SK-N-SH (cell line): ENCODE data around the gene SNRNP200. TPM values are rescaled to one million over a fixed set of nuclear protein-coding genes. Genes with fewer than 3 reads are reported as not detected.
A peak's percentile ranks its signal among the peaks of the same experiment; 100 is the strongest.

ENCODE experiments used
- CTCF ChIA-PET: fragments of 300-600, 350-600 bp; formaldehyde crosslinking; extraction: SDS; loops from one replicate; lab custom pipeline; 2021; lab: Yijun Ruan, JAX
- POLR2A ChIA-PET: fragments of 350-600 bp; sonication (Branson Sonifier 250); formaldehyde crosslinking; extraction: SDS; loops from one replicate; lab custom pipeline; 2020; ENCODE audit warnings: antibody characterized with exemption, inconsistent platforms; lab: Yijun Ruan, JAX
- DNase-seq: peaks from one replicate; pipeline ENCODE4 v3.0.0; 2012
- H2AFZ ChIP-seq: fragments of 200-600 bp; sonication (generic); 2 replicates; pipeline ENCODE4 v1.8.1; 2016; ENCODE audit warnings: antibody characterized with exemption, mild to moderate bottlenecking, low read depth
- H3F3A ChIP-seq: fragments of 200-600 bp; sonication (generic); replicated peaks from 2 replicates; pipeline ENCODE3; 2016; ENCODE audit warnings: antibody characterized with exemption, mild to moderate bottlenecking; ENCODE audit not compliant: insufficient read depth
- H3K27ac ChIP-seq, 2 experiments: fragments of 200-500 bp in 1 of 2; fragments of 200-600 bp in 1 of 2; sonication (Bioruptor generic) in 1 of 2; sonication (generic), shearing (Covaris generic) in 1 of 2; 2 replicates each; pipeline versions ENCODE4 v1.5.1 to v1.6.1; 2014 to 2016; ENCODE audit warnings: low read depth in 2 of 2, inconsistent platforms in 1 of 2, low read length in 1 of 2, mild to moderate bottlenecking in 1 of 2, mixed read lengths in 1 of 2
- H3K27me3 ChIP-seq: fragments of 200-600 bp; sonication (generic), shearing (Covaris generic); 2 replicates; pipeline ENCODE4 v1.6.1; 2016; ENCODE audit warnings: mixed run types; ENCODE audit not compliant: insufficient read depth
- H3K36me3 ChIP-seq, 2 experiments: fragments of 200-500 bp in 1 of 2; fragments of 200-600 bp in 1 of 2; sonication (Bioruptor generic) in 1 of 2; sonication (generic) in 1 of 2; replicated peaks in 1 of 2; 2 replicates each; pipeline versions ENCODE3 to v1.5.1; 2014 to 2016; ENCODE audit warnings: low read length in 1 of 2, mild to moderate bottlenecking in 1 of 2; ENCODE audit not compliant: insufficient read depth in 2 of 2, control insufficient read depth in 1 of 2
- H3K4me1 ChIP-seq, 2 experiments: fragments of 200-500 bp in 1 of 2; fragments of 200-600 bp in 1 of 2; sonication (Bioruptor generic) in 1 of 2; sonication (generic), shearing (Covaris generic) in 1 of 2; 2 replicates each; pipeline versions ENCODE4 v1.5.1 to v1.6.1; 2014 to 2016; ENCODE audit warnings: low read depth in 1 of 2, low read length in 1 of 2, mixed run types in 1 of 2; ENCODE audit not compliant: insufficient read depth in 2 of 2, control insufficient read depth in 1 of 2
- H3K4me2 ChIP-seq: fragments of 200-600 bp; sonication (generic), shearing (Covaris generic); 2 replicates; pipeline ENCODE4 v1.6.1; 2017; ENCODE audit warnings: mixed run types
- H3K4me3 ChIP-seq, 2 experiments: fragments of 200-500 bp in 1 of 2; fragments of 200-600 bp in 1 of 2; sonication (Bioruptor generic) in 1 of 2; sonication (generic), shearing (Covaris generic) in 1 of 2; 2 replicates each; pipeline versions ENCODE4 v1.5.1 to v1.8.1; 2014 to 2016; ENCODE audit warnings: low read depth in 2 of 2, inconsistent platforms in 1 of 2, low read length in 1 of 2, mild to moderate bottlenecking in 1 of 2, mixed read lengths in 1 of 2, moderate library complexity in 1 of 2
- H3K79me2 ChIP-seq: fragments of 200-600 bp; sonication (generic); 2 replicates; pipeline ENCODE4 v1.8.1; 2017; ENCODE audit warnings: mild to moderate bottlenecking; ENCODE audit not compliant: insufficient read depth
- H3K9ac ChIP-seq: fragments of 200-600 bp; sonication (generic); 2 replicates; pipeline ENCODE4 v1.6.1; 2017; ENCODE audit warnings: mixed run types
- H3K9me2 ChIP-seq: fragments of 200-600 bp; sonication (generic); 2 replicates; pipeline ENCODE4 v1.6.1; 2017; ENCODE audit warnings: mixed run types
- H3K9me3 ChIP-seq: fragments of 200-600 bp; sonication (generic); 2 replicates; pipeline ENCODE4 v1.6.1; 2017; ENCODE audit warnings: mixed run types, mild to moderate bottlenecking, moderate library complexity
- H4K20me1 ChIP-seq: fragments of 200-600 bp; sonication (generic); 2 replicates; pipeline ENCODE4 v1.6.1; 2017; ENCODE audit warnings: mild to moderate bottlenecking, mixed run types; ENCODE audit not compliant: insufficient read depth
- MEF2A ChIP-seq: IDR thresholded peaks from 2 replicates; pipeline ENCODE4 v1.4.0; 2012; ENCODE audit warnings: low read depth, borderline replicate concordance
- NRF1 ChIP-seq: IDR thresholded peaks from 2 replicates; pipeline ENCODE4 v1.6.1; 2012; ENCODE audit warnings: low read depth, mild to moderate bottlenecking, low read length
- SIN3A ChIP-seq: IDR thresholded peaks from 2 replicates; pipeline ENCODE4 v1.6.1; 2012; ENCODE audit warnings: low read depth, mild to moderate bottlenecking, low read length, moderate library complexity, borderline replicate concordance
- ZBTB33 ChIP-seq: IDR thresholded peaks from 2 replicates; pipeline ENCODE4 v1.4.0; 2012; ENCODE audit warnings: low read depth, borderline replicate concordance
- WGBS: methylation state at CpG from one replicate; pipeline ENCODE4 v1.1.6; 2017; ENCODE audit warnings: low lambda C conversion rate; 5-methylcytosine and 5-hydroxymethylcytosine counted together
- polyA plus RNA-seq, 3 experiments: library from polyadenylated mRNA; depleted of rRNA; stranded (reverse); fragments of >200 nt; gene quantifications; 2 replicates each; pipeline ENCODE4 v1.2.3, GENCODE V29; 2012

SNRNP200 gene
- polyA plus RNA-seq, 1 of the 3 experiments (the other 2 are of a cell fraction), result 165 TPM

- 80% methylated on average over 5 of the region's 5 CpGs for WGBS
- peaks cover 15 to 18% of the 10 kb centered on the region in 2 experiments for H3K4me1 ChIP-seq
Measured at GRCh38 chr2:96308248-96308647, 2.9 kb upstream of the SNRNP200 start.

GRCh38 chr2:96306370-96306769, 1.0 kb upstream of the SNRNP200 start:
- peak overlapping the region; percentile 87 for H3K4me2 ChIP-seq
- ChIA-PET POLR2A (interaction anchor here (1.2 to 3.0 kb wide), 2 partner anchors 15 to 18 kb away, joined by 3 to 20 read pairs; no protein-coding TSS in a partner anchor), CTCF (interaction anchor here (0.9 to 1.9 kb wide), 3 partner anchors 15 to 202 kb away, joined by 3 to 10 read pairs (median 6); no protein-coding TSS in a partner anchor)
- H3K27me3 ChIP-seq, result no peaks in the 10 kb centered on the region
- H3F3A ChIP-seq, result no peaks in the 10 kb centered on the region
- peak overlapping the region; percentile 88; the same call in 1 of the 2 replicates for H3K9ac ChIP-seq
- H3K27ac ChIP-seq, result peak overlapping the region; percentile 67 to 79; a peak in 3 of 4 replicates
- H4K20me1 ChIP-seq, result peaks cover 3% of the 10 kb centered on the region; the same call in 1 of the 2 replicates
- H3K9me3 ChIP-seq, result no peaks in the 10 kb centered on the region
- H3K79me2 ChIP-seq, result peaks cover 48% of the 10 kb centered on the region
- no peak for DNase-seq
- 0 out of 2 replicates have a peak, but pooled peaks have one; percentile 23 for TF ChIP-seq SIN3A
- no peak for TF ChIP-seq MEF2A
- 88% methylated on average over 3 of the region's 3 CpGs for WGBS
- H2AFZ ChIP-seq, result peak overlapping the region; percentile 80
- H3K9me2 ChIP-seq, result no peaks in the 10 kb centered on the region
- peaks cover 18 to 20% of the 10 kb centered on the region in 2 experiments for H3K4me1 ChIP-seq
- peak overlapping the region; percentile 64 to 87 for H3K4me3 ChIP-seq
- H3K36me3 ChIP-seq, result peaks cover 30% of the 10 kb centered on the region in 2 experiments

More at GRCh38 chr2:96308248-96308647, 2.9 kb upstream of the SNRNP200 start:
- ChIA-PET POLR2A (no interaction called here), CTCF (no interaction called here)
- no peak overlapping the region for H3K4me3 ChIP-seq
- H3K4me2 ChIP-seq, result no peak overlapping the region
- H3K27me3 ChIP-seq, result no peaks in the 10 kb centered on the region
- no peaks in the 10 kb centered on the region for H3K9me3 ChIP-seq
- no peaks in the 10 kb centered on the region for H3K9me2 ChIP-seq
- no peaks in the 10 kb centered on the region for H3F3A ChIP-seq
- no peaks in the 10 kb centered on the region for H4K20me1 ChIP-seq
- no peak overlapping the region for H3K27ac ChIP-seq
- TF ChIP-seq SIN3A, result no peak
- H3K79me2 ChIP-seq, result peaks cover 30% of the 10 kb centered on the region
- H3K9ac ChIP-seq, result no peak overlapping the region
- H3K36me3 ChIP-seq, result peaks cover 11 to 12% of the 10 kb centered on the region in 2 experiments
- no peak for DNase-seq
- no peak overlapping the region for H2AFZ ChIP-seq

GRCh38 chr2:96305979-96306308, 598 bp upstream of the SNRNP200 start:
- H3K36me3 ChIP-seq, result peaks cover 33 to 34% of the 10 kb centered on the region in 2 experiments
- peak overlapping the region; percentile 88 for H3K9ac ChIP-seq
- H3K27me3 ChIP-seq, result no peaks in the 10 kb centered on the region
- peak overlapping the region; percentile 87 for H3K4me2 ChIP-seq
- H4K20me1 ChIP-seq, result peaks cover 3% of the 10 kb centered on the region; the same call in 1 of the 2 replicates
- peak overlapping the region; percentile 64 to 87 for H3K4me3 ChIP-seq
- peaks cover 18 to 20% of the 10 kb centered on the region in 2 experiments for H3K4me1 ChIP-seq
- POLR2A ChIA-PET, result interaction anchor here (0.7 to 3.0 kb wide), 6 partner anchors 15 to 41 kb away, joined by 3 to 20 read pairs (median 4); partner anchors contain the start of gene ITPRIPL1
- peak; percentile 30 for DNase-seq
- no peaks in the 10 kb centered on the region for H3K9me2 ChIP-seq
- CTCF ChIA-PET, result interaction anchor here (0.9 to 1.9 kb wide), 3 partner anchors 16 to 203 kb away, joined by 3 to 10 read pairs (median 6); no protein-coding TSS in a partner anchor
- WGBS, result 6% methylated on average over 9 of the region's 9 CpGs
- TF ChIP-seq NRF1, result peak; percentile 11; the same call in 1 of the 2 replicates
- no peak for TF ChIP-seq ZBTB33
- H3K9me3 ChIP-seq, result no peaks in the 10 kb centered on the region
- H2AFZ ChIP-seq, result peak overlapping the region; percentile 80
- peaks cover 53% of the 10 kb centered on the region for H3K79me2 ChIP-seq
- peak overlapping the region; percentile 67 to 79 for H3K27ac ChIP-seq
- no peaks in the 10 kb centered on the region for H3F3A ChIP-seq
